Fibroblast of peridontal ligament (primary cell): ENCODE data around the gene HTR2C.
"Not testable (repeated sequence)": the region's sequence is repeated elsewhere in the genome, so short reads cannot be mapped to it uniquely, and the experiment has no call there.

Experiments used
- DNase-seq: peaks from one replicate; pipeline ENCODE4 v3.0.0-alpha.2; 2010; ENCODE audit errors: extremely low read depth

The HTR2C gene

DNA sequence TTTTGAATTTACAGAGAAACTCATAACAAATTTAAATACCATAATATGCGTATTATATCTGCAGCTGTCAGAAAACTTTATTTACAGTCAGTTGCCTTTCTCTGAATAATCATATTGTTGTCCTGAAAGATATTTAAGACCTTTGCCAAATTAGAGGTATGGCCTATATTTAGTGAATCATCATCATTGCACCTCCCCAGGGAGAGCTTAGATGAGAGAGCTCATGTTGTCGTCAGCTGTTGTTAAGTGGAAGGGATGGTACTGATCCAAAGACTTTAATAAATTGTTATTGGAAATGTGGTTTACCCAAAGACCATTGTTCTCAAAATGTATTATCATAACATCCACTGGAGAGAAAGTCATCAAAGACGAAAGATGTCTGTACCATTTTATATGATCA, 128.6 kb downstream of the HTR2C start:
- DNase-seq = no peak

DNA sequence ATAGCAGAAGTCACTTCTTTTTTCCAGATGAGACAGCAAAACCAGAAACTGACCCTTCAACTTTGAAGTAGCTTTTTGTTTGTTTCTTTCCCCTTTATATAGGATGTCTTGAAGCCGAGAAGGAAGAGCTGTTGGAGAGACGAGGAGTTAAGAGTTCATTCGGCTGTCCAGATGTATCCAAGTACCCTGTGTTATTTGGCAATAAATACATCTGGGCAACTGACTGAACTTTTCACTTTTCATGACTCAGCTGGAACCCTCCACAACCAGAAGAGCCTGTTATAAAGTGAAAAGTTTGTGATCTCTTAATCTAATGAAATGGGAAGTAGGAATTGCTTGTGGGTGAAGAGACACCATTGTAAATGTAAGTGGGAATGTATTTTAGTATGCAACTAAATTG, 131.2 kb downstream of the HTR2C start:
- DNase-seq = no peak

DNA sequence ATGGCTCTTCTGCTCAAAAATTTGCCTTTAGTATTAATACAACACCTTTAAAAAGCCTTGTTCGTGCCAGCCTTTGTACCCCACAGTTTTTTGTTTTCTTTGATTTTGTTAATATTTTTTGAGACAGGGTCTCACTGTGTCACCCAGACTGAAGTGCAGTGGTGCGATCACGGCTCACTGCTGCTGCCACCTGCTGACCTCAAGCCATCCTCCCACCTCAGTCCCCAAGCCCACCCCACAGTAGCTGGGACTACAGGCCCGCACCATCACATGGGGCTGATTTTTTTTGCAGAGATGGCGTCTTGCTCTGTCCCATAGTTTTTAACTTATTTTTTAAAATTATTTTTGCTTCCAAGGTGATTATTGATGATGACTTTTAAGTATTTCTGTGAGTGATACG, 134.0 kb downstream of the HTR2C start:
- DNase-seq = no peak

DNA sequence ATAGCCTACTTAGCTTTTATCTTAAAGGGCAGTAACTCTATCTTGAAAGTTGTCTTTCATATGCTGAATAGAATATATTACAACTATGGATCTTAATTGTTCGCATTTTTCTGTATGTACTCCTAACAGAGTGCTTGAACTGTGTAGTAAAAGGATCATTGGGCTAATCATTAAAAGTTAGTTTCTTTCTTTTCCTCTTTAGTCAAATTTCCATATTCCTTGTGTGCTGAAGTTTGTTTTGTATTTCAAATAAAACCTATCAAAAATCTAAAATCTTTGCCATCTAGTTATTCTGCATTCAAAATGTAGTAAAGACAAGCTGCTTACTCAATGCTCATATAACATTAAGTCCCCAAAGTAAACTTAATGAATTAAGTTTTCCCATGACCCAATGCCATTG, 182.7 kb downstream of the HTR2C start:
- DNase-seq = no peak

DNA sequence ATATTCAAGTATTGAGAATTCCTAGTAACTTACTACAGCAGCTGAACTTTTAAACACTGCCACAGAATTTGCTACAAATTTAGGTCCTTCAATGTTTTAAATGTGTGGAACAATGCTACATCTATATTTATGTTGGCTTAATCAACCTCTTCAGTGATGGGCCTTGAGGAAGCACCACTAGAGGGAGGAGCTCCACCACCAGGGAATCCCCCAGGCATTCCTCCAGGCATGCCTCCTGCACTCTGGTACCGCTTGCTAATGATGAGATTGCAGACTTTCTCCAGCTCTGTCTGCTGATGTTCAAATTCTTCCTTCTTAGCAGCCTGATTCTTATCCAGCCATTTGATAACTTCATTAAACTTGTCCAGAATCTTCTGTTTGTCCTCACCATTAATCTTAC, 190.8 kb downstream of the HTR2C start:
- no peak for DNase-seq

DNA sequence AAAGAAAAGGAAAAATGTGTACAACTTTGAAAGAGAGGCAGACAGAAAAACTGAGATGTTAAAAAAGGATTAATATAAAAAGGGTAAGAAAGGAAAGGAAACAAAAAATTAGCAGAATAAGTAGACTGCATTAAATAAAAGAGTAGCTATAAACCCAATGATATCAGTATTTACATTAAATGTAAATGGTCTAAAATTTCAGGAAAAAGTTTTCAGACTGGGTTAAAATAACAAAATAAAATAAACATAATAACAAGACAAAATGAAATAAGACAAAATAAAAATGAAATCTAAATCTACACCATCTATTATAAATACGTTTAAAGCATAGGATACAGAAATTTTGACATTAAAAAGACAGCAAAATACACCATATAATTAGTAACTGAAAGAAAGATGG, 199.0 kb downstream of the HTR2C start:
- DNase-seq = no peak

DNA sequence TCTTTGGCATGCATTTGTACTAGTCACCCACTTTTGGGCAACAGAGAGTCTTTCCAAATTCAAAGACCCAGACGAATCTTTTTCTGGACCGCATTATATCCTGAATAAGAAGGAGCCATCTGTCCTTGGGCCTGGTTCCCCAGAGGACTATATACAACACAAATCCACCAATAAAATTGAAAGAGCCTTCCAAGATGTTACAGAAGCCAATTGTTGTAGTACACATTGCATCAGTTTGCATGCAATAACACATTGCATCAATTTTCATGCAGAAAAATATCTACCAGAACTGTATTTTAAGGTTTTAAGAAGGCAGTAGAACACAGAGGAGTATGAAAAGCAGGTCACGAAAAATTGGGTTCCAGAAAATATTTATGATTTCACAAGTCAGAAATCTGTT, 203.2 kb downstream of the HTR2C start:
- no peak for DNase-seq

DNA sequence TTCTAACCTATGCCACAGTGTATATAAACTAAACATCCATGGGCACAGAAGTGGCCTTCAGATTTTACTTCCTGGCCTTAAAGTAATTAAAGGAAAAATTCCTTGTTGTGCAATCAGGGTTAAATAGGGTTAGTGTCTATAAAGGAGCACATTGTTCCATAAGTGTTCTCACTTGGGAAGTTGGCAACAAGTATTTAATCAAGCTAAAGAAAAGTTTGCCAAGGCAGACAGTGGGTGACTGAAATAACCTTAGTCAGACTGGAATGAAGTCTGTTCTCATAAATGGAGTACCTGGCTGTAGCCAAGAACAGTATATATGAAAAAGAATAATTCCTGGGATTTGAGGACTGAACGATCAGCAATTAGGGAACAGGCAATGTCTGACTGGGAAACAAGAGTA, 213.6 kb downstream of the HTR2C start:
- no peak for DNase-seq

DNA sequence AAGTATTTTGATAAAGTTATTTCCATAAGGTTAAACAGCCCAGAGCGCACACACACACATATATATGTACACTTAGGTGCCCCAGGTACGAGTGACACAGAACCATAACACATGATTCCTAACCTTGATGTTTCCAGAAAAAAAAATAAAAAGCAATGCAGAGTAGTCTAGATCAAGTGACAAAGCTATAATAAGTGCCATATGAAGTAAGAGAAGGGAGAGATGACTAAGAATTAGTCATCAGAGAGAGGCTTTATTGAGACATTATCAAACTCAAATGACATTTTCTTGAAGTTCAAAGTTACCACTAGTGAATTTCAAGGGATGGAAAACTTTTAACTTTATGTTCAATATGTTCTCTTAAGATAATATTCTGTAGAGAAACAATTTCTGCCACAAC, 215.0 kb downstream of the HTR2C start:
- DNase-seq = peak; percentile 2

DNA sequence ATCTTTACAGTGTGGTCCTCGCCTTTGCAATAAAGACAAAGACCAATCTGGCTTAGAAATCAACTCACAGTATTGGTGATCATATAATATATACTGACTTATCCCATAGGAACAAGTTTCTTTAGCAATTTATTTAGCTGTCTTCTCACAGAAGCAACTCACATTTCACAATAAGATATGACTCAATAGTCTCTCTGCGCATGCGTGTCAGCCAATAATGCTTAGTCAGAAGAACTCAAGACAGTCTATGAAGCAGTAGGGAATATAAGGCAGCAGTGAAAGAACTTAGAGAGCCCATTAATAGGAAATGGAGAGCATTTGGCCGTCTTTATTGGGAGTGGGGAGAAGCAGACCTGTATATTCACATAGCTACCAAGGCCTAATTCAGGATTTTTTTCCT, 216.8 kb downstream of the HTR2C start:
- peak; percentile 64 for DNase-seq

DNA sequence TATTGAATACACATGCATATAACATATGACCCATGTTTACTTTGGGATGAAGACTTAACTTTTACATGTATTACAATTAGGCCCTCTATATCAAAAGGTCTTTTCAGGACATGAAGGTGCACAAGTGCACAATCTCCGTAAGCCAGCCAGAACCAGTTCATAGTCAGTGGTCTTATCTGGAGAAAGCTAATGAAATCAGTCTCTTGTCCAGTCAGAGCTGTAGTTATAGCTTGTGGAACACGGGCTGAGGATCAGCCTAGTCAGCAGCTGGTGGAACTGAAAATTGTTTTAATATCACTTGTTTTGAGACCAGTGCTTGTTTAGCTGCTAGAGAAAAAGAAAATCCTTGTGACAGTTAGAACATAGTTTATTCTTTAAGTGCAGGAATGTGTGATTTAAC, 235.6 kb downstream of the HTR2C start:
- DNase-seq = no peak

DNA sequence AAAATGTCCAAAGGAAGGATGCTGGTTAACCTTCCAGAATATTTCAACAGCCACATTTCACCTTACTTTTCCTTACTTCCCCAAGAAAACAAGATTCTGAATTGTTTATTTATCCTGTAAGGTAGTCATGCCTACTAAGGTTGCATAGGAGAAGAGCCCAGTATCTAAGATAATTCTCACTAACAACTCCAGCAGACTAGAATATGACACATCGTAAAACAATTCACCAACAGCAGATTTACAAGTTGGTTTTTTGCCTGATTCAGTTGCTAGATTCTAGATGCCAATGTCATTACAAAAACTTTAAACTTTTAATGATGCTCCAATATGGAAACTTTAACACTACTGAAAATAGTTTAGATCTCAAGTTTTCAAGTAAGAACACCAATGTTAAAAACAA, 257.2 kb downstream of the HTR2C start:
- DNase-seq = no peak

DNA sequence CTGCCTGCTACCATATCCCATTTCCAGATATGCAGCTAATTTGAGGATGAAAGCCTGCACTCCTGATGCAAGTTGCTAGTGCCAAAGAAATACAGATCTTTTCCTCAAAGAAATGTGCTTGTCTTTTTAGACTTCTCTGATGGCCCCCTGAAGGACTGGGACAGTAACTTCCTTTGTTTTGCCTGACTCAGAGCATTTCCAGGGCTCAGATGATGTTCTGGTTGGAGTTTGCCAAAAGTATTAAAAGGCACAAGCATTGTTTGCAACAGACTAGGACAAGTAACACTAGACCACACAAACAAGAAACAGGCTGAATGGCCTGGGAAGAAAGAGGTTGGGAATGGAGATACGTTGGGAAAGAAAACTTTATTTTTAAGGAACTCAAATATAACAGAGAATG, 258.3 kb downstream of the HTR2C start:
- DNase-seq = no peak

DNA sequence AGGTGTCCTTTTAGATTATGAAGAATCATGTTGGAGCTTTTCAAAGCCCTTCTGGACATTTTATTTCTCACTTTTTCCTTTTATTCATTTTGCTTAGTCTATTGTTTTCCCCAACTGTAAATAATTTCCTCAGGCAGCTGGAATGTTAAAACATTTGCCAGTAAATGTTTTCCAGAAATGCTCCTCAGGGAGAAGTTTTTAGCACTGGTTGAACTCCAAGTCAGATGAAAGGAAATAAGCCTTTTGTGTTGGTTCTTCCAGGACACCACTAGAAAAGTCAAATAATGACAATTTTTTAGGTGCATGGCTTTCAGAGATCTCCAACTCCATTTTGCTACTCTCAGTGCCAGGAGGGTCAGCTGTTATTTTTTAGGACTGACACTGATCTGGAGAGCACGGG, 305.6 kb downstream of the HTR2C start:
- no peak for DNase-seq

DNA sequence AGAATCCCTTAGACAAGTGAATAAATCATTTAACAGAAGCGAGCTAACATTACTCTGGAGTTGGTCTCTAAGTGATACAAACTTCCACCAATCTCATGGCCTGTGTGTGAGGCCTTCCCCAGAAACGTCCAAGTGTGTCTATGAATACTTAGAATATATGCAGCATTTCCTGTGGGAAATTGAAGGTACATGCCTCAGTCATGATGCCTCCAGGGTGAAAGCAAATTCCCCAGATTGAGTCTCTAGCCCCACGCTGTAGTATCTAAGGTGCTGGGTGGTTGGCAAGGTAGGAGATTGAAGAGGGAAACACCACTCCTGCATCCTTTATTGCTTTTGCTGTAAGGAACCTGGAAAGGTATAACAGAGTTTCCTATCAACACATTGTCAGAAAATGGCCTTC, 319.7 kb downstream of the HTR2C start:
- DNase-seq = no peak

DNA sequence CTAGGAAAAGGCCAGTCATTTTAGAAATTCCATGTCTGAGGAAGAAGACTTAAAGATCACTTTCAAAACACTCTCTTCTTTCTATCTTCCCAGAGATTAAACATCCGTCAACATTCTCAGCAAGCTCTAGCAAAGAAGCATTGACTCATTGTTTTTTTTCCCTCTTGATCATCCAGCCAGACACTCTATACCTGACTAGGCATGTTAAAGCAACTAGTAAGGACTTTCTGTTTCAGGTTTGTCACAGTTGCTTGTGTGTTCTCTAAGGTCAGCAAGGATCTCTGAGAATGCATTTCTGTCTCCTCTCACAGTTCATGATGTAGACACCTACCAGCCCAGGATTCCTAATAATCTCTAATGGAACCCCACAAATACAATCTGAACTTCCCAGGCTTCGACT, 321.4 kb downstream of the HTR2C start:
- no peak for DNase-seq

DNA sequence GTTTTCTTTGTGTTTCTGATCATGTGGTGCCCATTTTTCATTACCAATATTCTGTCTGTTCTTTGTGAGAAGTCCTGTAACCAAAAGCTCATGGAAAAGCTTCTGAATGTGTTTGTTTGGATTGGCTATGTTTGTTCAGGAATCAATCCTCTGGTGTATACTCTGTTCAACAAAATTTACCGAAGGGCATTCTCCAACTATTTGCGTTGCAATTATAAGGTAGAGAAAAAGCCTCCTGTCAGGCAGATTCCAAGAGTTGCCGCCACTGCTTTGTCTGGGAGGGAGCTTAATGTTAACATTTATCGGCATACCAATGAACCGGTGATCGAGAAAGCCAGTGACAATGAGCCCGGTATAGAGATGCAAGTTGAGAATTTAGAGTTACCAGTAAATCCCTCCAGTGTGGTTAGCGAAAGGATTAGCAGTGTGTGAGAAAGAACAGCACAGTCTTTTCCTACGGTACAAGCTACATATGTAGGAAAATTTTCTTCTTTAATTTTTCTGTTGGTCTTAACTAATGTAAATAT, 323.2 kb downstream of the HTR2C start:
- DNase-seq = no peak

DNA sequence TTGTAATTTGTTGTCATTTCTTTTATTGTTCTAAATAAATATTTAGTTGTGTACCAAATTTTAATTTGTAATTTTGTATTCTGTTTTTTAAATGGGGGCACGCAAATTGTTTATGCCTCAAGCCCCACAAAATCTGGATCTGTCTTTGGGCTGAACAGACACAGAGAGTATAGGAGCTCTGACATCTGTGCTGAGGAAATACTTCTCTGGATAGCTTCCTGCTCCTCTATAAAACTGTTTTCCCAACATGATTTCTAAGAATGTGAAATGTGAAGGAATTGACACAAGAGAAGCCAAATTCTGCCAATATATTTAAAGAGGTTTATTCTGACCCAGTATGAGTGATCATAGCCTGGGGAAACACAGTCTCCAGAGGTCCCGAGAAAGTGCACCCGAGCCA, 340.5 kb downstream of the HTR2C start:
- DNase-seq = peak; percentile 15

DNA sequence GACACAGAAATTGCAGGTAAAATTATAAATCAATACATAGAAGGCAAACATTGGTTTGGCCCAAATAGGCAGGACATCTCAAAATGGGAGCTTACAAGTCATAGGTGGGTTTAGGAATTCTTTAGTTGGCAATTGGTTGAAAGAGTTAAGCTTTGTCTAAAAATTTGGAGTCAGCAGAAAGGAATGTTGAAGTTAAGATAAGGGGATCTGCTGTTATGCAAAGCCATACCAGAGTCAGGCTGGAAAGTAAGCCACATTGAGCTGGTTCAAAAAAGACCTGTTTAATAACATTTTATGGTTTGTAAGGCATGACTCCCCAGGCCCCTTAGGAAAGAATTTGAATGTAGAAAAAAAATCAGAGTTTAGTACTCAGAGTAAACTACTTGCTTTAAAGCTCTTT, 341.0 kb downstream of the HTR2C start:
- DNase-seq = peak; percentile 38

DNA sequence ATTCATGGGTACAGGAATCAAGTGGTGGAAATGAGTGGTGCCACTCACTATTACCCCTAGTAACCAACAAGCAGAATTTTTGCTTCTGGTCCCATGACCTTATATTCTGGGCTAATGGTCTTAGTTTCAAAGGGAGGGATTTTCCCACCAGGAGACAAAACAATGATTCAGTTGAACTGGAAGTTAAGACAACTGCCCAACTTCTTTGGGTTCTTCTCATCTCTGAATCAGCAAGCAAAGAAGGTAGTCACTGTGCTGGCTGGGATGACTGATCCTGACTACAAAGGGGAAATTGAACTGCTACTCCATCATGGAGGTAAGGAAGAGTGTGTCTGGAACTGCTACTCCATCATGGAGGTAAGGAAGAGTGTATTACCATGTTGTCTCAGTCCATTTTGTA, 346.3 kb downstream of the HTR2C start:
- DNase-seq = no peak

DNA sequence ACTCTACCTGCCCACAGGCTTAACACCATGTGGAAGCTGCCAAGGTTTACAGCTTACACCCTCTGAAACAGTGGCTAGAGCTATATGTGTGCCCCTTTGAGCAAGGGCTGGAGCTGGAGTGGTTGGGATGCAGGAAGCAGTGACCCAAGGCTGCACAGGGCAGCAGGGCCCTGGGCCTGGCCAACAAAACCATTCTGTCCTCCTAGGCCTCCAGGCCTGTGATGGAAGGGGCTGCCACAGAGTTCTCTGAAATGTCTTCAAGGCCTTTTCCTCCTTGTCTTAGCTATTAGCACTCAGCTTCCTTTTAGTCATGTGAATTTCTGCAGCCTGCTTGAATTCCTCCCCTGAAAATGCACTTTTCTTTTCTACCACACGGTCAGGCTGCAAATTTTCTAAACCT, 348.7 kb downstream of the HTR2C start:
- no peak for DNase-seq

DNA sequence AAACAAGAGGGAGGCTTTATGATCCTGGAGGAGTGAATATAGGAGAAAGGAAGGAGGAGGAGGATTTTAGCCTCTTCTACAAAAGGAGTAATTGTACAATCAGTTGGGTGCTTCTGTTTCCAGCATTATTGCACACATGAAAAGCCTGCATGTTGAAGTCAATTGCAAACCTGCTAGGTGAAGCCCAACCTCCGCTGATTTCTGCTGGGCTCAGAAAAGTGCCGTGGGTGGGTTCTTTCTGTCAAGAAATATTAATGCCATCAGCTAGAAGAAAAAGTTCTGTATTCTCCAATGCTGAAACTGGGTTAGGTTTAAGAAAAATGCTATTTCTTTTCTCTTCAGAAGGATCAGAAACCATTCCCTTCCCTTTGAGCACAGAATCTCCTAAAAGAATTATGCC, 349.4 kb downstream of the HTR2C start:
- not testable (repeated sequence) for DNase-seq

DNA sequence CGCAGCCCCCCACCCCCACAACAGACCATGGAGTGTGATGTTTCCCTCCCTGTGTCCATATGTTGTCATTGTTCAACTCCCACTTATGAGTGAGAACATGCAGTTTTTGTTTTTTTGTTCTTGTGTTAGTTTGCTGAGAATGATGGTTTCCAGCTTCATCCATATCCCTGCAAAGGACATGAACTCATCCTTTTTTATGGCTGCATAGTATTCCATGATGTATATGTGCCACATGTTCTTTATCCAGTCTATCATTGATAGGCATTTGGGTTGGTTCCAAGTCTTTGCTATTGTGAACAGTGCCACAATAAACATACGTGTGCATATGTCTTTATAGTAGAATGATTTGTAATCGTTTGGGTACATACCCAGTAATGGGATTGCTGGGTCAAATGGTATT, 353.2 kb downstream of the HTR2C start:
- not testable (repeated sequence) for DNase-seq

DNA sequence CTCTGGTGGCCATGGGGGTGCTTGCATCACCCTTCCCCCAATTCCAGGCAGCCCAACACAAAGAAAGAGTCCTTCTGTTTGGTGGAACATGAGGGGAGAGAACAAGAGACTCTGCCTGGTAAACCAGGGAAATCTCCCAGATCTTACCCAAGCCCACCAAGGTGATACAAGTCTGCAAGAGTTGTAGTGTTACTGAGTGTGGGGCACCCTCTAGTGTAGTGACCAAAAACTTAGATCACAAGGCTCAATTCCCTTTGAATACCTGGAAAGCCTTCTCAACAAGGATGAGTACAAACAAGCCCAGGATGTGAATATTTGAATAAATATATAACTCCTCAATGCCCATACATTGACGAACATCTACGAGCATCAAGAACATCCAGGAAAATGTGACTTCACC, 368.8 kb downstream of the HTR2C start:
- DNase-seq = no peak
